Stromal cell of bone marrow (primary cell): Measurements from ENCODE around the gene RGS19.

ENCODE experiments used
- DNase-seq: peaks from one replicate; pipeline ENCODE4 v3.0.0-alpha.2; 2012; ENCODE audit warnings: low read depth

Gene RGS19

DNA sequence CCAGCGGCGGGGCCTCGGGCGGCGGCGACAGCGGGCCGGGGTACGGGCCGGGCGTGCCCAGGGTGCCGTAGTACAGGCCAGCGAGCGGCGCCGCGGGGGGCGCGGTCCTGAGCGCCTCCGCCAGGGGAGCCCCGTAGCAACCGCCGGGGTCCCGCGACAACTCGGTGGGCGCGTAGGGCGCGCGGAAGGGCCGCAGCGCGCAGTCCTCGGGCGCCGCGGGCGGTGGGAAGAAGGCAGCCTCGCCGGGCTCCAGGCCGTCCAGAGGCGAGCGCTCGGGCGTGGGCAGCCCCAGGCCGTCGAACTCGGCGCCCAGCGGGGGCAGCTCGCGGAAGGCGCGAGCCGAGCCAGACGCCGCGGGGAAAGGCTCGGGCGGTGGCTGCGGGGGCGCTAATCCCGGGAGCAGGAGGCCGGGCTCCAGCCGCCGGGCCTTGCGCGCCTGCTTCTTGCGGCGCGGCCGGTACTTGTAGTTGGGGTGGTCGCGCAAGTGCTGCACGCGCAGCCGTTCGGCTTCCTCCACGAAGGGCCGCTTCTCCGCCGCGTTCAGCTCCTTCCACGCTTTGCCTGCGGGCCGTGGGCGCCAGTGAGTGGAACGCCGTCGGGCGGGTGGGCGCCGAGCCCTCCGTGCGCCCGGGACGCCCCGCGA lies 30.8 kb downstream of the RGS19 start:
- no peak for DNase-seq

DNA sequence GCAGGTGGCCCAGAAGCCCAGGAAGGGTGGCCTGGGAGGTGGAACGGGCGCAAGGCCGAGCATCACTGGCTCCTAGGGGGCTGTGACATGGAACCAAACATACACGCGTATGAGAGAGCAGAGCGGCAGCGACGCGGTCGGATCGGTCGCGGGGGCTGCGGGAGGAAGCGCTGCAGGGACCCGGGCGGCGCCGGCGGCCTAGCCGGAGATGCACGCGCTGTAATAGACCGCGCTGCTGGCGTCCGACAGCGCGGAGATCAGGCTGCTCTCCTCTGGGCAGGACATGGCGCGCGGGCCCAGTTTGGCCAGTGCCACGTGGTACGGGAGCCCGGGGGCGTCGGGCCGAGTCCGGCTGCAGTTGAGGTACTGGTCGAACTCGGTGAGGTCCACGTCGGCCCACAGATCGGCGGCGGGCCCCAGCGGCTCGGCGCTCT lies 31.3 kb downstream of the RGS19 start:
- DNase-seq = no peak

DNA sequence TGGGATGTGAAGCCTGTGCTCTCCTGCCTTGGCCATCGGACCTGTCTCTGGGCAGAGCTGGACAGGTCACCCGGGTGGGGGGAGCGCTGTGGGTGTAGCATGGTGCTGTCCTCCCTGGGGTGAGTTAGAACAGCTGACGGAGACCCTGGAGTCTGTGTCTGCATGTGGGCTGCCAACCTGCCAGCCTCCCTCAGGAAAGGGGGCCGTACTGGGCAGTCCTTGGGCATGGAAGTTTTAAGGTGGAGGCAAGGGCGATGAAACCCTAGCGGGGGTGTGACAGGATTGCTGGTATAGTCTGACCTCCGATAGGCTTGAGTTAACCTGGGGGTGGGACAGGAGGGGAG lies 32.3 kb downstream of the RGS19 start:
- no peak for DNase-seq

DNA sequence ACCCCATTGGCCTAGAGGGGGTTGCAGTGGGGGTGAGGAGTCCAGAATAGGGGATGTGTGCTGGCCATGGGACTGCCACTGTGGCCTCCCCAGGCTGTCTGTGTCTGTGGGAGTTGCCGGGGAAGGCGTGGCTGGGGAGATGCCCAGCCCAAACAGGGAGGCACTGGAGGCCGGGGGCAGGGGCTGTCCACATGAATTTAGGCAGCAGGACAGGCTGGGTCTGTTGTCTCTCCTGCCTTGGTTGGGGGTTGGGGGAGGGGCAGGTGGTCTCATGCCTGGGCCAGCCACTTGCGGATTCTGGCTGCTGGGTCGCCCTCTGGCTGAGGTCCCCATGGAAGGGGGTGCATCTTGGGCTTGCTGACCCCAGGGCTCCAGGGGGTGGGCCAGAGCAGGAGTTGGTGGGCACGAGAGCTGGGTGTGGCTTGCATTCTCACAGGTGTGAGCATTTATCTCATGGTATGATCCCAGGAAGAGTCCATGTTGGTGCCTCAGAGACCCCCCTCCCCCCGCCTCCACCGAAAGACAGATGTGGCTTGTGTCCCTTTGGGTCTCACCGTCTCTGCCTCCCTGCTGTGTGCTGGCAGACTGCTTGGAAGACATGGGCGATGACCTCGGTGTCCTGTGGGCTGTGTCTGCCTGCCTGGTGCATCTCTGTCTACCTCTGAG lies 33.8 kb downstream of the RGS19 start:
- no peak for DNase-seq

DNA sequence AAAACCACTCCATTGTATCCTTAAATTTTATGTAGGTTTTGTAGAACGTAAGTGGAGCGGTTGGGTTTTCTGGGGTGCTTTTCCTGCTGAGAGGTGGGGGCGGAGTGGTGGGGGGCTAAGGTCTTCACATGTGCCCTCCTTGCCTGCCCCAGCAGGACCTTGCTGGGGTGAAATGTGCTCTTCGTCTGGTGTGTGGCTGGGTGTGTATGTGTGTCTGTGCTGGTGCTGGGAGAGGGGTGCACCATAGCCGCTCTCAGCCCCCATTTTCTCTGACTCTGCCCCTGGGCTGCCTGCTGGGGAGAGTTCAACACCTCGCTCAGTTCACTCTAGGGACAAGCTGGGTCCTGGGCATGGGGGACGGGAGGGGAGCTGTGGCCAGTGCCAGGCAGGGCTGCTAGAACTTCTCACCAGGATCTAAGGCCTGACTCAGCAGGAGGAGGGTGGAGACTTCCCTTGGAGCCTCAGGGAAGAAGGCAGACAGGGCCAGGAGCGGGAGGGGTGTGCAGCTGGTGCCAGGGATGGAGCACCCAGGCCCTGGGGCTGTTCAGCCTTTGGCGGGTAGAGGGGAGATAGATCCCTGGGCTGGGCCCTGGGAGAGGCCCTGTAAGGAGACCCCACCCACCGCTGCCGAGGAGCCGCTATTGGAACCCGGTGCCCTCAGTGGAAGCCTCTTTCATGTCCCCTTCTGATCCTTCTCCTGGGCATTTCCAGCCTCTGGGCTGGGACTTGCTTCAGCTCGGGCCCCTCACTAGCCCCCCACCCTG lies 34.7 kb downstream of the RGS19 start:
- DNase-seq = no peak

DNA sequence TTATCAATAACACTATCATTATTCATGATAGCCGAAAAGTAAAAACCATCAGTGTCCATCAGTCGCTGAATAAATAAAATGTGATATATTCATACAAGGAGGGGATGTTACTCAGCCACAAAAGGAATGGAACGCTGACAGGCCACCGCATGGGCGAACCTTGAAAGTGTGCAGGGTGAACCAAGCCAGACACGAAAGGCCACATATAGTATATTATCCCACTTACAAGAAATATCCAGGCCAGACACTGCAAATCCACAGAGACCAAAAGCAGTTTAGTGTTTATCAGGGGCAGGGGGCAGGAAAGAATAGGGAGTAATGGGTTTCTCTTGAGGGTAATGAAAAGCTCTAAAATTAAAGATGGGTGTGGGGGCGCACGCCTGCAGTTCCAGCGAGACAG lies 35.5 kb downstream of the RGS19 start:
- no peak for DNase-seq

DNA sequence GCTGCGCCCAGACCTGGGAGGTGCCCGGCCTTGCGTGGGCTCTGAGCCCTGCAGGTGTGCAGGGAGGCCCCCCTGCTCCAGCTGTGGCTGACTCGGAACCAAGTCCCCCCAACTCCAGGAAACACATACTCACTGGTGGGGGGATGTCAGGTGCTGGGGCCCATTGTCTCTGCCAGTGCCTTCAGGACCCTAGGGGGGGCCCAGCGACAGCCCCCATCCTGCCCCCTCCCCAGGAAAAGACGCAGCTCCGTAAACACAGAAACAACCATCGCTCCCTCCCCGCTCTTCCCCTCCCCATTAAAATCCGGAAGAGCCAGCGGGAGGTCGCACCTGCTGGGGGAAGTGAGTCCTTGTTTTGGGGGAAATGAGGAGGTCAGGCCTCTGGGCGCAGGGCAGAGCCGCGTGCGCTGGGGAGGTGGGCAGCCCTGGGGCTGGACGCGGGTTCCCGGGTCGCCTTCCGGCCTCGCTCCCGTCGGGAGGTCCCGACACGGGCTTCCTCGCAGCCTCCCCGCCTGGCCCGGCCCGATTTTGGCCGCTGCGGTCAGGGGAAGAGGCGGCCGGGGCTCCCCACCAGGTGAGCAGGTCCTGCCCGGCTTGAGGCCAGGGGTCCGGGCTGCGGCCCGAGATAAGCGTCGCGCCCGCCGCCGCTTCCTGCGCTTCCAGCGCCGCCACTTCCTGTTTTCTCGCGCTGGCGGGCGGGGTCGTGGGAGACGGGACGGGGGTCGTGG lies 37.1 kb downstream of the RGS19 start:
- DNase-seq = no peak

DNA sequence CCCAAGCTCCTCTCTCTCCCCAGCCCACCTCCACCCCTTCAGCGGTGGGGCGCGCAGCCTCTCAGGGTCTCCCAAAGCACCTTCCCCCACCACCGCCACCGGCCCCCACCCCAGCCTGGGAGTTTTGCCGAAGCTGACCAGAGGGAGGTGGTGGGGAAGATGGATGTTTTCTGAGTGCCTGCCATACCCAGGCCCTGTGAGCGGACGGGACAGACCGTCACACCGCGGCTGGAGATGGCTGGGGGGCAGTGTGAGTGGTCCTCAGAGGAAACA lies 37.6 kb downstream of the RGS19 start:
- no peak for DNase-seq

DNA sequence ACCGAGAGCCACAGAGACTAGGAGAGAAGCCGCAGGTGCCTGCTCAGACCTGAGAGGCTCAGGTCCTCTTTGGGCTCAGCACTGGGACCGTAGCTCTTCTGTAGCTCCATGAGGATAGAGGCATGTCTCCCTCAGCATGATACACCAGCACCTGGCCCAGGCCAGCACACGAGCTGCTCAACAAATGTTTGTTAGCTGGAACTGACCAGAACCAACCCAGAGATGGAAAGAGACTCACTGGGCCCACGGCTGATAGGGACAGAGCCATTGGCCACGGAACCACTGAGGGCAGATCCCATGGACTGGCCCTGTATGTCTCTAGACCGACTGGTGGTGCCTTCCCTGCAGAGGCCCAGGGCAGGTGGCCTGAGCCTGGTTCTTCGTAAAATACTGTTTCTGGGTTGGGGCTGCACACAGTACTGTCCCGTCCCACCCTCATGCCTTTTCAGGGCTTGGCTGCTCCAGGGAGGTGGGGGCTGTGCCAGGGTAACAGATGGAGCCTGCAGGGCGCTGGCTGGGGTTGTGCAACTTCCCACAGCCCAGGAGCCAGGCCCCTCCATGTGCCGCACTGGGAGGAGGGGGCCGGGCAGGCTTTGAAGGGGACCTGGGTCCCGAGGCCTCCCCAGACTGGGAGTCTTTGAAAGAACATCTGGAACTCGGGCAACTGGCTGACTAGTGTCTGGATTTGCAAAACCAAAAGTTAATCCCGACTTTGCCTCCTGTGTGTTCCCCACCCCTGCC lies 38.1 kb downstream of the RGS19 start:
- DNase-seq = no peak

DNA sequence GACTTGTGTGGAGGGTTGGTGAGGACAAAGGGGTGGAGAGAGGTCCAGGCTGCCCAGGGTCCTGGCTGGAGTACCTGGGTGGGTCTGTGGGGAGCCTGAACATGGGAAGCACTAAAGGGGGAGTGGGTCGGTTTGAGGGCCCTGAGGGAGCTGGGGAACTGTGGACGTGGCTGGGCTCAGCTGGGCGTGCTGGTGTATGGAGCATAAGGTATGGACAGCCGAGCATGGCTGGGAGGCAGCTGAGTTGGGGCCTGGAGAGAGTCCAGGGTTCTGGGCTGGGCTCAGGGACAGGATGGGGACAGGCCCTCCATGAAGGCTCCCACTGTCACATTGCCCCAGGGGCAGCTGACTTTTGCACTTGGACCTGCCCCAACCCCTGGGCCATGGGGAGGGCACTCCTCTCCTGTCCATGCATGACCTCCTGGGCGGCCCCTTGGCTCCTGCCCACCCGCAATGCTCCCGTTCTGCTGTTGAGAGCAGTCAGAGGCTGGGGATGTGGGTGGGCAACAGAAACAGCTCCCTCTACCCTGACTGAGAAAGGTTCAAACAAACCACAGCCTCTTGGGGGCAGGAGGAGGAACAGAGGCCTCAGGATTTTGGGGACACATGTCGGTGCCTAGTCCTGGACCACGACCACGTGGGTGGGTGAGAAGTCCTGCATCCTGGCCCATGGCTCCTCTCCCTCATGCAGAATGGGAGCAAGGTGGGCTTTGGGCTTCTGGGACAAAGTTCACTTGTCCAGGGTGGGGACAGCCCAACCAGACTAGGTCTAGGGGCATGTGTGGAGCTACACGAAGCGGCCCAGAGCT lies 38.9 kb downstream of the RGS19 start:
- no peak for DNase-seq

DNA sequence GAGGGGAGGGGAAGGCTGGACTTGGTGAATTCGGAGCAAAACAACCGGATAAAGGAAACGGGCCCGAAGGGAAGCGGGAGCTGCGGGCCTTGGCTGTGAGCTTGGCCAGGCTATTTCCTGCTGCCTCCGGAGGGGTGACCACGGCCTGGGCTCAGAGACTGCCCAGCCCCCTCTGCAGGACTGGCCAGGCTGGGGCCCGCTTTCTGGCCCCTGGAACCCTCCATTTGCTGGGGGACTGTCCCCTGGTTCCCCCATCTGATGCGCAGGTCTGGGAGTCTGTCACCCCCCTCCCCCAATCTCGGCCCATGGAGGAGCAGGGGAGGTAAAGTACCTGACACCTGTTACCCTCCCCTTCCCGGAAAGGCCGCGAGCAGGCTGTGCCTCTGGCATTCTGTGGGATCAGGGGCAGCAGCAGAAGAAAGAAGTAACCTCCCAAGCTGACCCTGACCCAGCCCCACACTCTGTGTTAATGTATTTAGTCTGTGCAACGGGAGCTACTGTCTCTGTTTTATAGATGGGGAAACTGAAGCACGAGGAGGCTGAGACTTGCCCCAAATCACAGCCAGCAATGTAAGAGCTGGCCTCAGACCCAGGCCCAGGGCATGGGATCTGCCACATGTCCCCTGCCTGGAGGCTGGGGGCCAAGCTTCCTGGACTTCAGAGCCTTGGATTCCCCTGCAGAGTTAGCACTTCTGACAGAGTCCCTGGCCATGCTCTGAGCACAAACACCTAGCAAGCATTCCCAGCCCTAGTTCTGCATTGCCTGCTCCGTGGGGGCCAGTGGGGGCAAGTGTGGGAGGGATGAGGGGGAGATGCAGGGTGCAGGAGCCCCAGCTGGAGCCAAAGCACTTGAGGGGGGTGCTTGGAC lies 39.8 kb downstream of the RGS19 start:
- DNase-seq = no peak

DNA sequence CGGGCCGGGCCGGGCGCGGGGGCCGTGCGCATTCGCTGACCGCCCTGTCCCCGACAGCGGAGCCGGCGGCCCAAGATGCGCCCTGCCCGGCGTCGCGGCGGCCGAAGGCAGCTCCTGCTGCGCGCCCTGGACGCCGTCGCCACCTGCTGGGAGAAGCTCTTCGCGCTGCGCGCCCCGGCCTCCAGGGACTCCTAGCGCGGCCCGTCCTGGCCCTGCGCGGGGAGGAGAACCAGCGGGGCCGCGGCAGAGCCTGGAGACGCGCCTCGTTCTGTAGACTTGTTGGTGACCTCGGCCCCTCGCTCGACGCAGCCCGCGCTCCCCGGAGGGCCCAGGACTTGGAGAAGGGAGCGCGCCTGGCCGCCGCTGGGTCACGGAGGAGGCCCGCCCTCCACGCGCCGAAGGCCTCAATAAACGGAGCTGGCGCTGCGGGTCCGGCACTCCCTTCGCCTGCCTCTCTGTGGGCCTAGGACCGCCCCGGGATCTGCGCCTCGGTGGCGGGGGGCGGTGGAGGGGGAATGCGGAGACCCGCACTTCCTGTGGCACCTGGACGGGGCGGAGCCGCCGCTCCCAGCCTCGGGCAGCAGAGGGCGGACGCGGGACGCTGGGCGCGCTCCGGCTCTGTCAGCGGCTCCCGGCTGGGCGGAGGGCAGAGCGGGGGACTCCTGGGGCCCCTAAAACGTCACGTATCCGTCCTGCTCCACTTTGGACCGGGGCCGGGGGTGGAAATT lies 40.6 kb downstream of the RGS19 start:
- no peak for DNase-seq

DNA sequence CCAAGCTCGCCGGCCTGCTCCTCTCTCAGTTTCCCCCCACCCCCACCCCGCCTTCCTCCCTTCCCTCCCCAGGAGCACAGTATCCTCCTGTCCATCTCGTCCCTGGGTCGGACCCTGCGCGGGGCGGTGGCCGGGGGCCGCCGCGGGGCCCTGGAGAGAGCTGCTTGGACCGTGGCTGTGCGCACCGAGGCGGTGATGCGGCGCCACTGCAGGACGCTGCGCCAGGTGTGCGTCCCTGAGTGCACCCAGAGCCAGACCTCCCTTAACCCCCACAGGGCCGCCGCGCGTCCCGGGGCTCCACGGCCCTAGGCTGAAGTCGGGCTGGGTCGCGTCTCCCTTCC lies 41.1 kb downstream of the RGS19 start:
- no peak for DNase-seq

DNA sequence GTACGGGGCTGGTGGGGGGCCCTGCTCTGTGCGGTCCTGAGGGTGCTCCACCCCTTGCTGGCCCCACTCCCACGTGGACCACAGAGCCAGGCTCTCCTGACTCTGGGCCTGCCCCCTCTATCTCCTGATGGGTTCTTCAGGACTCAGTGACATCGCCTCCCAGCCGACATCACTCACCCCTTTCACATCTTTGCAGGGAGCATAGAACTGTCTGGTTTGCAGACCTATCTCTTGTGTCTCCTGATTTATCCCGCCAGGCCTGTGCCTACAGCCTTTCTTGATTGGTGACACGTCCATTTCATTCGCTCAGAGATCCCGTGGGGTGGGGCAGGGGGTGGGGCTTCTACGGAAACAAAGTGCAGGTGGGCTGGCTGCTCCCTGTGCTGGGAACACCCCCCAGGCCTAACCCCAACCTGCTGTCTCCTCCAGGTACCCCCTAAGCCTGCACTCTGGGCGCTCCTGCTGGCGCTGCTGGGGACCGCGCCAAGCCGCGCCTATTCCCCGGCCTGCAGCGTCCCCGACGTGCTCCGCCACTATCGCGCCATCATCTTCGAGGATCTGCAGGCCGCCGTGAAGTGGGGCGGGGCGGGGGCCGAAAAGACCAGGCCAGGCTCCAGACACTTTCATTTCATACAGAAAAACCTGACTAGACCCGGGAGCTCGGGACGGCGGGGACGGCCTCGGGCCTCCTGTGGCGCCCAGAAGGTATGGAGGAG lies 41.7 kb downstream of the RGS19 start:
- DNase-seq = no peak

DNA sequence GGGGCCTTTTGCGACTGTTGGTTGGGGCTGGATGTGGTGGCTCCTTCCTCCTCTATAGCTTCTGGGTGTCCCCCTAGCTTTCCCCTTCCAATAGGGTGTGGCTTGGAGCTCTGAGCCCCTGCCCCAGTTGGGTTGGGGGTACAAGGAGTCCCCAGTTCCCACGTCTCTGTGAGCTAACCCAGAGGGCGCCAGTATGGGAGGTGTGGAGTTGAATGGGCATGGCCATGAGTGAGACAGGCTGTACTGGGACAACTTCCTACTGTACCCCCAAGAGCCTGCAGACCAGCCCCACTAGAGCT lies 42.2 kb downstream of the RGS19 start:
- DNase-seq = no peak

DNA sequence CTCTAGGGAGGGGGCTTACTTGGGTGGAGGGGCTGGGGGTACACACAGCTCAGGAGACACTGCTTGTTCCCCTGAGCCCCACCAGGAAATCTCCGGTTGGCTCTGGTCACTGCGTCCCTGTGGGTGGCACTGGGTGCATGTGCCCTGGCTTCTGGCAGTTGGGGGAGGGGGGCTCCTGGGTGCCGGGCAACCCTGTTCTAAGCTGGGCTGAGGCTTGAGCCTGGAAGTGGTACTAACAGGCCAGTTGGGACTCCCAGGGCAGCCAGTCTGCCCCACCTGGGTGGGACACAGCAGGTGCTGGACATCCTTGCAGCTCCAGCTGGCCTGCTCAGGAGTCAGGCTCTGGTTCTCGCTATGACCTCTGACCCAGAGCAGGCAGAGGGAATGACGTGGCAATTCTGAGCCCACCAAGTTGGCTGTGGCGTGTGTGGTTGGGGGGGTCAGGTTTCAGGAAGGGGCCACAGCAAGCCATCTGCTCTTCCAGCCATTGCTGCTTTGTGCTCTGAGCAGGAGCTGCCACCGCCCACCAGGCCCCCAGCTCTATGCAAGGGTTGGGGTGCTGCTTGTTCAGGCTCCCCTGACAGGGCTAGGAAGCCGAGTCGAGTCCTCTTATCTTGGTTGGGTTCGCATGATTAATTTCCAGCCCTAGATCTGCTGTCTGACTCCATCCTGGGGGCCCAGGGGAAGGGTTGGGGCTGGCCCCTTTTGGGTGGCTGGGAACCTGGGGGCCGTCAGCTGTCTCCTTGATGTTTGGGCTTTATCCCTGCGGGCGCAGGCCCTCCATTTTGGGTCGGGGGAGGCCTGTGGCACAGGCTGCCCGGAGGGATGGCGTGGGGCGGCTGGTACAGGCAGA lies 42.7 kb downstream of the RGS19 start:
- no peak for DNase-seq

DNA sequence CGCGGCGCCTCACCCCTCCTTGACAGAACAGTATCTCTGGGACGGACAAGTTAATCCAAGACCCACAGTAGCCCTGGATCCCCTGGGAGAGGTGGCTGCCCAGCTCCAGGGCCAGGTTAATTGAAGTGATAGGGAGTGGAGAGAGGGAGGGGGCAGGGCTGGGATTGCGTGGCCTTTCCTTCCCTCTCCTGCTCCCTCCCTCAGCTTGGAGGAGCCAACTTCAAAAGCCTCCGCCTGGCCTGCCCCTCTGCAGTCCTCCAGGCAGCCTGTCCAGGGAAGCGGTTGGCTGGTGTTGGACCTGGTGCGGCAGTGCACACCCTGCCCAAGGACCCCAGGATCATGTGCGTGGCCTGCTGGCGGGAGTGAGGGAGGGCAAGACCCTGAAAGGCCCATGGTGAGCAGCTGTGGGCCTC lies 43.4 kb downstream of the RGS19 start, which contains the start of gene C20orf204:
C20orf204 (plus strand) TSS at position 250 of the 413 bp plus-strand sequence; CDS start at position 392, 142 bp downstream.
- no peak for DNase-seq
